CD4-positive, alpha-beta T cell treated with Interleukin-15 for 4 hours (primary cell): Measurements from ENCODE around the gene ST3GAL5.
"Not testable (repeated sequence)": the region's sequence is repeated elsewhere in the genome, so short reads cannot be mapped to it uniquely, and the experiment has no call there.

Source experiments
- DNase-seq: peaks from one replicate; pipeline ENCODE4 v3.0.0-alpha.2; 2020; ENCODE audit warnings: low spot score

ST3GAL5 gene

DNA sequence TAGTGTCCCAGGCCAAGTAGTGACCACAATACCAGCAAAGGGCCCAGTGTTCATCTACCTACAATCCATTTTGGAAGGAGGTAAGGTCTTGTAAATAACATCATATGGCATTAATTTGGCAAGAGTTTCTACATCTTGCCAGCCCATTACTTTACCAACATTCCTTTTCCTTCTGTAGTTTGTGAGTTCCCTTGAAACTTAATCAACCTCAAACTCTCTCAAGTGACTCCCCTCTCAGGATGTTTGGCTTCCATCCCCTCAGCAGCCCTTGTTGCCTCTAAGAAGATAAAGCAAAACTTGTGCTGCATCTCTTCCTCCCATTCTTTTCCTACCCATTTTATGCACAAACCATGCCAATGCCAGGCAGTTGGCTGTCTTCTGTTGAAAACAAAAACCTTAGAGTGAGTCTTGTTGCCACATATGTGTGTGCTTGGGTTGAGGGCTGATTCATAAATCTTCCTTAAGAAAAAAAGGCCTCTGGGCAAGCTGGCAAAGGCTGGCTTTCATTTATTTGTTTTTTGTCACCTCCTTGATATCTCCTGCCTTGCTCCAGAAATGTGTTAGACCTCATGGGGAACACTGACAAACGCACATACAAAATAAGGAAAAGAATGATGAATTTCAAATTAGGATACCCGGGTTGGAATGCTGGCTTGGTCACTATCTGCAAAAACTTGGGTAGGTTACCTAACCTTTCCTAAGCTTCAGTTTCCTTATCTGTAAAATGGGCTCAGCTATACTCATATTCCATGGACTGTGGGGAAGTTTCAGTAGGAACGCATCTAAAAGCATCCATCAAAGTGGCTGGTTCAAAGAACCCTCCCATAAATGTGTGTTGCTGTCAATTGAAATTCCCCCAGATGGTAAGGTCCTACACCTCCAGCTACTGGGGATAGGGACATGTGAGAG, 29.4 kb upstream of the ST3GAL5 start:
- no peak for DNase-seq

DNA sequence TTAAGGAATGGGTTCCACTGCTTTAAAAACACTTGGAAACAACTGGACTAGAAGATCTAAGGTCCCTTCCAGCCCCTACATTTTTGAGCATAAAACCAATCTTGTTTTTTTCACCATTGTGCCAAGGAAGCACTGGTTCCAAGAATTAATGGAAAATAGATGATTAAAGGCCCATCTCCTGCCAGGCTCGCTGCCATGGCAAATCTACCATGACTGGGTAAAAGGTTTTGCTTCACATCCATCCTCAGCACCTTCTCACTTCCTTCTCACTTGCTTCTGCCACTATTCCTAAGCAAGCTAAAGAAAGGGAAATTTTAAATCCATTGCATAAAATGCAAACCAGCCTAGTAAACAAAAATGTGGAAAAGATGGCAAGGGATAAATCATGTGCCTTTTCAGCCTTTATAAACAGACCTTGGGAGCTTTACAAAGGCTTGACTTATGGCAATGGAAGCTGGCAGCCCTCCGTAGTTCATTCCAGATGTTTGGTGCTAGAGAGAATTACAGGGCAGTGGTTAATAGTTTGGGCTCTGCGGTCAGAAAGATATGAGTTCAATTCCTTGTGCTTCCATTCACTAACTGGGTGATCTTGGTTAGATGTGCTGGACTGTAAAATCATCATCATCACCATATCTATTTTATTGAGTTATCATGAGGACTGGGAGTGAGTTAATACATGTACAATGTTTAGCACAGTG, 27.0 kb upstream of the ST3GAL5 start:
- no peak for DNase-seq

DNA sequence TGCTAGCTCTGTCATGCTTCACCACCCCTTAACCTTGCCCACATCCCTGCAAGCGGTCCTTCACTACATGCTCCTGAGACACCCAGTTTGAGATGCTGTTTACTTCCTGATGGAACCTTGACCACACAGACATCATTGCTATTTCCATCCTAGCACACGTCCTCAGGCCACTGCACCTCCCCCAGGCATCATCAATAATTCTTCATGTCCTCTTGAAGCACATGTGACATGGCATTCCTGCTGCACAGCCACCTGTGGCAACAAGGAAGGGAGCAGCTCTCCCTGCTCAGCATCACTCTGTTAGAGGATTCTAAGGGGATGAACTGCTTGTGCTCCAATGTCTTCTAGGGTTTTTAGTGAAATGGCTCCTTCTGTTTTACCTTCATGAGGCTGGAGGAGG, 26.1 kb upstream of the ST3GAL5 start:
- DNase-seq = no peak

DNA sequence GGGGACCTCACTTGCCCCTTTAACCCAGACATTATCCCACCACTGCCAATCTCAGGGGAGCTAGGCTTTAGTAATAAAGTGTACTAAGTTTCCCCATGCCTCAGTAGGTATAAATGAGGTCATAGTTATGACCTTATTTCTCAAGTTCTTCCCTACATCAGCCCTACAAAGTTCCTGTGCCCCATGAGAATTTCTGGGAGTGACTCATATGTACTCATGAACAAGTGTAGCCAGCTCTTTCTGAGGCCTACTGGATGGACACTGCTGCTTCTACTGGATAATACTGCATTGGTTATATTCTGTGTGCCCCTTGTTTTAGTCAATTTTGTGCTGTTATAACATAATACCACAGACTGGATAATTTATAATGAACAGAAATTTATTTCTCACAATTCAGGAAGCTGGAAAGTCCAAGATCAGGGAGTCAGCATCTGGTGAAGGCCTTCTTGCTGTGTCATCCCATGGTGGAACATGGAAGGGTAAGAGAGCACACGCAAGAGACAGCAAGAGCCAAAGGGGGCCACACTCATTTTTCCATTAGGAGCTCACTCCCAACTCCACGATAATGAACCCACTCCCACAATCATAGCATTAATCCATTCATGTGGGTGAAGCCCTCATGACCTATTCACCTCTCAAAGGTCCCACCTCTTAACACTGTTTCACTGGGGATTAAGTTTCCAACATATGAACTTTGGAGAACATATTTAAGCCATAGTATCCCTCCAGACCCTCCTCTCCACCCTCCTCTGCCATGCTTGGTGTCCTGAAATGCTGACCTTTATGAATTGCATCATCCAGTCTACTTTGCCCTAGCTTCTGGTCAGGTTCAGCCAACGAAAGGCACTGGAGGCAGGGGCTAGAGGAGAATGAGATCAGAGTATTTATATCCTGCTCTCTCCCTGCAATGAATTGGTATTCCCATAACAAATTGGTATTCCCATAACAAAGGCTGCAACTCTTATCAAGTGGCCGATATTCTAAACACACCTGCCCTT, 25.4 kb upstream of the ST3GAL5 start:
- DNase-seq = no peak

DNA sequence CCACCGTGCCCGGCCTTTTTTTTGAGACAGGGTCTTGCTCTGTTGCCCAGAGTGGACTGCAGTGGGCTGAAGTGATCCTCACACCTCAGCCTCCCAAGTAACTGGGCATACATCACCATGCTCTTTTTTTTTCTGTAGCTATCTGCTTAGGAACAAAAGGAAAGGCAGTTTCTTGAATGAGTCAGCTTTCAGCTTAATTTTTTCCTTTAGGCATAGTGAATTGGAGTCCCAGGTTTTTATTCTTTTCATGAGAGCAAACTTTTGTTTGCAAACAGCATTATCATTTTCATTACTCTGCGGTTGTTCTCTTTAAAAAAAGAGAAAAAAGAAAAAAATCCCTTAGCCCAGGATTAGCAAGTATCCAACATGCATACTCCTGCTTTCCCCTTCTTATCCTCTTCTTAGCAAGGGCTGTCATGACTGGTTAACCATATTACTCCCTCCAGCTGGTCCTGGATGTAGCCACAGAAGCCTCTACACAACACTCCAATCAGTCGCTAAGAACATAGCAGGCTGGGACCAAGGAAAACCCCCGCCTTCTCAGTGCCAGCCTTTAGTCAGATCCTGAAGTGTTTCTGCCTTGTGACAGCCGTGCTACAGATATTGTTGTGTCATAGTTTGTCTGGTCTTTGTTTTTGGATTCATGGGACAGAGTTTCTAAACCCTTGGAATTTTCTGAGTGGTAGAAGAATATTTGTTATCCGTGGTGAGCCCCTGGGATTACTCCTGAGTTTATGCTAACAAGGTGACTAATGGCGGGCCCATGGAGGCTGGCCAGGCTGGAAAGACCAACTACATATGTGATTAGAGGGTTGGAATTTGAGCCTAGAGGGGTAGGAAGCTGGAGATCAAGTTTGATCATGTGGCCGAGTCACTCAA, 23.3 kb upstream of the ST3GAL5 start:
- no peak for DNase-seq

DNA sequence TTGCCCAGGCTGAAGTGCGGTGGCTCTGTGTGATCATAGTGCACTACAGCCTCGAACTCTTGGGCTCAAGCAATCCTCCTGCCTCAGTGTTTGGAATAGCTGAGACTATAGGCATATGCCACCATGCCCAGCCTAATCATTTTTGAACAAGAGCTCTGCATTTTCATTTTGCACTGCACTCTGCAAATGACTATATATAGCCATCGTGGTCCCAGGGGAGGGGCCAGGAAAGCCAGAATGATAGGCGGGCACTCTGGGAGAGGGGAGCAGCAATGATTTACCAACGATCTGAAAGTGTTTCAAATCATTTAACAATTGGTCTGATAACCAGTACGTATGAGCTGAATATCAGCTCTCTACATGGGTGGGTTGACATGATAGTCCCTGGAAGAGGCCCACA, 22.3 kb upstream of the ST3GAL5 start:
- DNase-seq = no peak

DNA sequence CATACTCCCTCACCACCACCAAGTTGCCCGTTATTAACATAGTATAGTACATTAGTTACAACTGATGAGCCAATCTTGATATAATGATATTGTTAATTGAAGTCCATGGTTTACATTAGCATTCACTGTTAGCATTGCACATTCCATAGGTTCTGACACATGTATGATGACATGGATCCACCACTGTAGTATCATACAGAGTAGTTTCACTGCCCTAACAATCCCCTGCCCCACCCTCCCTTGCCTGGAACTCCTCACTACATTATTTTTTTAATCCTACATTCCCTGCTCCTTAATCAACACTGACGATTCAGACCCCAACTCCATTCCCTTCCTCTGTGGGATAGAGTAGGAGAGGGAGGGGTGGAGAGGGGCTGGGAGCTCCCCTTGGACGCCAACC, 20.2 kb upstream of the ST3GAL5 start:
- DNase-seq = no peak

DNA sequence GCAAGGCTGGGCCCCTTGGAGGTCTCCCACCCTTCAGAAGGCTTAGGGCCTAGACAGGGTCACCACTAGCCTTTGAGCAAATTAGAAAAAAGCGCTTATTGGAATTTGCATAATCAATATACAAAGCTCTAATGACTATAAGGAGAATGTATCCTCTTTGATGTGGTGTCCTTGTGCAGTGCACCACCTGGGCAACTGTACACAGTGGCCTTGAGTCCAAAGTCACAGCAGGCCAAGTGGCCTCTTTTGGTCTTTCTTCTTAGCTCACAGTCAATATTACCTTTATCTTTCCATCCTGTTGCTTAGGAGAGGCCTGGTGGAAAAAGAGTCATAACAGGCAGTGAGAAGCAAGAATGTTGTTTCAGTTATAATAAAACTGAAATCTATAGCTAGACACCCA, 19.7 kb upstream of the ST3GAL5 start:
- DNase-seq = no peak

DNA sequence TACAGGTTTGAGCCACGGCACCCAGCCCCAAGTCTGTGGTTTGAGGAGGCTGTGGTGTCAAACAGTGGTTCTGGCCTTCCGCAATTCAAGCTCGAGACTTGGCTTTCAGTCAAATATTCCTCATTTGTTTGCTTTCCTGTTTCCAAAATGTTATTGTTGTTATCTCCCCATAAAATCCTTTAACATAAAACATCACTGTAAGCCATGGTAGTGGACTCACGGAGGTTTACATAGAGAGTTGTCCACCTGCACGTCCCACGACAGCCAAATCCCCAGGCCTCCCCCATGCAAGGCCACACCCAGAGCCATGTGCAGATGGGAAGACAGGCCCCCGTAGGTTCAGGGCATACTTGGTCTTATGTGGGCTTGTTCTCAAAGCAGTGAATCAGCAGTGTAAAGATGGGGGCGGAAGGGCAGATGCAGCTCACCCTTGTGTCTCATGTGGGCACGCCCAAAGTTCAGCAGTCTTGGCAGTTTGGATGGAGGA, 18.9 kb upstream of the ST3GAL5 start:
- no peak for DNase-seq

DNA sequence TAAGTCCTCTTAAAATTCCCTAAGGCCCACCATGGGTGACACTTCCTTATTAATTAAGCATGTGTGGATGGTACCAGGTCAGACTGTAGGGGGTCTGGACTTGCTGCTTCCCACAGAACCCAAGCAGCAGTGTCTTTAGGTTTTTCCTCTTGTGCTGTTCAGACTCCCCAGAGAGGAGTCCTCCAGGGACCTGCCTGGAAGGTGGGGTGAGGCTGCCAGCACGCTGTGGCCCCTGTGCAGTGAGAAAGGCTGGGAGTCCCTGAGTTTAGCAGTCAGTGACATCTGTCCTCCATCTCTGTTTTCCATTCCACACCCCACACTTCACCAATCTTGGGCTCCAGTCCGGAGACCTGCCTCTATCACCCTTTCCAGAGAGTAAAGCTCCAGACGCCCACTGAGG, 18.0 kb upstream of the ST3GAL5 start:
- no peak for DNase-seq

DNA sequence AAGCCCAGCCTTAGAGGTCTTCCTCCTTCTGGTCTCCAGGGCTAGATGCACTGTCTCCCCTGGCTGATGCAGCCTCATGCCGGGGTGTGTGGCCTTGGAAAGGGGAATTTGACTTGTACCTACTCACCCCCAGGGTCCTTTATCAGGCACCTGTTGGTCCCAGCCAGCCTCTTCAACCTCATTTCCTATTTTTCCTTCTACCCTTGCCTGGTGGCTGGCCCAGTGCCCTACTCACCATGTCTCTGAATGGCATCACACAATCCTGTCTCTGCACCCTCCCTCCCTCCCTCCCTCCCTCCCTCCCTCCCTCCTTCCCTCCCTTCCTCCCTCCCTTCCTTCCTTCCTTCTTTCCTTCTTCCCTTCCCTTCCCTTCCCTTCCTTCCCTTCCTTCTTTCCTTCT, 17.1 kb upstream of the ST3GAL5 start:
- DNase-seq = no peak

DNA sequence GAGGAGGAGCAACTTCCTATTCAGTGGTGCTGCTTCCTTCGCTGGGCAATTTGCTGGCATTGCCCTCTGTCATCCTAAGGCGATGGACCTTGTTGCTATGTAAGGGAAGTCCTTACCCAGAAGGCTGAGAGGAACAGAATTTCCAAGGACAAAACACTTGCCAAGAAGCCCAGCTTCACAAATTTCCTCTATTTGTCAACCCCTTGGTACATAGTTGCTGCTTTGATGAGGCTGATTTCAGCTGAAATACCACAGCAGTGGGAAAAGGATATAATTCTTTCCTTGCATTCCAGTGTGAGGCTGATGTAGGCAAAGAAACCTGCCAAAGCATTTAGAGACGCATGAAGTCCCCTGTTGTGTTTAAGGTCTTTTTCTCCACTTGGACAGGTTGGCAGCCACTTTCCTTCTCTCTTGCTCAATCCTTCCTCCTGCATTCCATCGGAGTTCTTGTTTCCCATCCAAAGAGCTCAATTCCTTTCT, 16.4 kb upstream of the ST3GAL5 start:
- DNase-seq = no peak

DNA sequence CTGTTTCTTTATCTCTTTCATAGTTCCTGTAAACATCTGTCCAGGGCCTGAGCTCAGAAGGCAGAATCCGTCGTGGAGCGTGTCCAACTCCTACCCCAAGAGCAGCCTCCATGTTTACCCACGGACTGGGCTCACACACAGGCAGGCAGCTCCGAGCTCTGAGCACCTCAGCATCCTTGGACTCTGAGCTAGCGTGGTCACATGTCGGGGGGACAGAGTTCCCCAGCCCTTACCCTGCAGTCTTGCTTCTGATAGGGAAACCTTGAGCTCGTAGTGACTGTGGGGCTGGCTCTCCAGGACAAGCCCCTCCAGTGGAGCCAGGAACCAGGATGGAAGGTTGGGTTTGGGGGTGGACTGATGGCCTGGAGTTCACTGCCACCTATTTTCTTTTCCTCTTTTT, 15.1 kb upstream of the ST3GAL5 start:
- no peak for DNase-seq

DNA sequence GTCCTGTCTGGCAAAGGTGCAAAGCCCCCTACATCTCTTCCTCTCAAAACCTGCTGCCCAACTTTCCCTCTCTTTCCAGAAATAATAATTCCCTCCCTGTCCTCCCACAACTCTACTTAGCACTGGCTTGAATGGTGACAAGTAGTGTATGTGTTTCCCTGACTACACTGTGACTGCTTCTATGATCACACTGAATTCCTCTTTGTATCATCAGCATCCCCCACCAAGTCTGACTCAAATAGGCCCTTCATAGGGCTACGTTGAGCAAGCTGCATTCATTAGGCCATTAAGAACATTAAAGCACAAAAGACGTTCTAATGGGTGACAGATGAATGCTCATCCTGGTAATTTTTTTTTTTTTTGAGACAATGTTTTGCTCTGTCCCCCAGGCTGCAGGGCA, 13.7 kb upstream of the ST3GAL5 start:
- DNase-seq = no peak

DNA sequence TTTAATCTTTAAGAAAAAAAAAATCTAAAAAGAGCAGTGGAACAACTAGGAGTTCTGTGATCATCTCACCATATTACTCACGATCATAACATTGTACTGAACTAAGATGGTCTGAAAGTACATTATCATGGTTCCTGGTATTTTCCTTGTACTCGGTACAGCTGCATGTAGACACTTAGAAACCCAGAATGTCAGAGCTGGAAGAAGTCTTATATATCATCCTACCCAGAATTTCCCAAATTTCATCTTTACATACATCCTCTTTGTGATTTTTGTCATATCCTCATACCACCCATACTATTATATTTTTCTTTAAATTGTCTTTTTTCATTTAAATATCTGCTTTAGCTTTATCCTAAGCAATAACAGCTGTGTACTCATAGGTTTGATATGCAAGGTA, 12.4 kb upstream of the ST3GAL5 start:
- no peak for DNase-seq

DNA sequence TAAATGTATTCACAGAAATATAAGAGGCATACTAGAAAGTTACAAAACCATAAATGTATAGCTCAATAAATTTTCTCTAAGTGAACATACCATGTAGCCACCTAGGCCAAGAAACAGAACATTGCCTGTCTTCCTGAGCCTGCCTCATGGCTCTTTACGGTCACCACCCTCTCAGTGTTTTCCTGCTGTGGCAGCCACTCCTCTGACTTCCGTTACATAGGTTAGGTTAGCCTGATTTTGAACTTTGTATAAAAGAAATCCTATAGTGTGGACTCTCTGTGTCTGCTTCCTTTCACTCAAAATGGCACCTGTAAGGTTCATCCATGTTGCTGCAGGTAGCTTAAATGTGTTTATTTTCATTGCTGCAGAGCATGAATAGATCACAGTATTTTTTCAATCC, 11.6 kb upstream of the ST3GAL5 start:
- DNase-seq = no peak

DNA sequence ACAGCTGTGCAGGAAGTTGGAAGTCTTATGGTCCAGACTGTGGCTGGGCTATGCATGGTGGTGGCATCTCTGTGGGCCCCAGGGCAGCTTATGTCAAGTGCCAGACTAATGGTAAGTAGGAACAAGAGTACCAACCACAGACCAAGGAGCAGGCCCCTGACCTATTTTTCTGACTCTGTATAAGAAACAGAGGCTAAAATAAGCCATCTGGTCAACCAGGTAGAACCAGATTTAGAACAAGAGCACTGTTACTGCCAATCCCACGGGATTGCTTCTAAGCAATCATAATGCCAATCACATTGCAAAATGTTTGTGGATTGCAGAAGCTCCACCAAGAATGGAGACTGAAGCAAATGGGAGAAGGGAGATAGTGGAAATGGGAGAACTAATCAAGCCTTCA, 11.1 kb upstream of the ST3GAL5 start:
- no peak for DNase-seq

DNA sequence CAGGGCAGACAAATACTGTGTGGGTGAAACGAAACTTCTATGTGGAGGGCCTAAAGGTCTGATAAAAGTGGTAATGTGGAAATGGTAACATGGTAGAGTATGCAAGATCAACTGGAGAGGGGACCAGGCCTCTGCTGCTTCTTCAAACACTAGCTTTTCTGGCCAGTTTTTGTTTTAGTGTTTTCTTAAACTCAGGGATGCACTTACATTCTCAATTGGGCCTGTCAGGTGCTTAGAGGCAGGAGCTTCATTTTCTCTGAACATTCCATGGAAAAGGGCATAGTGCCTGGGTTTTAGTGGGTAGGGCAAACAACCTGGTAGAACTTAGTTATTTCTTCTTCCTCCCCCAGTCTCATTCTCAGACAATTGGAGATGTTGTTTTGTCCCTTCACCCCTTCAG, 10.5 kb upstream of the ST3GAL5 start:
- DNase-seq = no peak

DNA sequence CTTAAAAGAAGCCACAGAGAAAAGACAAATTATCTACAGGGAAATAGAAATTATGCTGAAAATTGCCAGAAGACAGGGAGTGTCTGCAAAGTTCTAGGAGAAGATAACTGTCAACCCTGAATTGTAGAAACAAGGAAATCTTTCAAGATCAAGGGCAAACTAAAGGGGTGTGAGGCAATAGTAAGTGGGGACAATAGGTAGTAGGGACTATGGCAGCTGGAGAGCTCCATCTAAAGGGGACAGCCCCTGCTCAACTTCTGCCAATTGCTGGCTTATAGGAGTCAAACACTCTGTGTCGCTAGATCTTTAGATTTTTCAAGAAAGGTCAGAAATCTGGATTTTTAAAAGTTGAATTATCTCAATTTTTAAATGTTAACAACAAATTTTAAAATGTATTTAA, 10.1 kb upstream of the ST3GAL5 start:
- no peak for DNase-seq

DNA sequence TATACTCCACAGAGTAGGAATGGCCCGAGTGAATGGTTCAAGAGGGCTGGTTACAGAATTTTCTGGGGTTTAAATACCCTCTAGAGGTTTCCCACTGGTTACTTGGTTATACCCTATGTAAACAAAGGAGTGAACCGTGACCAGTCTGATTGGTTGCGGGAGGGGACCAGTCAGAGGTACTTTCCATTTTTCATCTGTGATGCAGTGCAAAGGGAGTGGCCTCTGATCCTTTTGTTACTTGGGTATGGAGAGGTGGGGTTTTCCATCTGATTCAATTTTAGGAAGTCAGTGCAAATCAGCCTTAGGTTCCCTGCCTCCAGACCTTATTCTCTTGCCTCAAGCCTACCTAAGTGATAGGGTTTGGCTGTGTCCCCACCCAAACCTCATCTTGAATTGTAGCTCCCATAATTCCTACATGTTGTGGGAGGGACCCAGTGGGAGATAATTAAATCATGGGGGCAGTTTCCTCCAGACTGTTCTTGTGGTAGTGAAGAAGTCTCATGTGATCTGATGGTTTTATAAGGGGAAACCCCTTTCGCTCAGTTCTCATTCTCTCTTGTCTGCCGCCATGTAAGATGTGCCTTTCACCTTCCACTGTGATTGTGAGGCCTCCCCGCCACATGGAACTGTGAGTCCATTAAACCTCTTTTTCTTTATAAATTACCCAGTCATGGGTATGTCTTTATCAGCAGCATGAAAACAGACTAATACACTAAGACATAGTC, 5.9 kb upstream of the ST3GAL5 start:
- not testable (repeated sequence) for DNase-seq
